Activated T-helper 2 cell treated with anti-CD3 and anti-CD28 coated beads, Interferon-gamma antibody, Interleukin-2, Interleukin-4, amounts not matched to agents 10 μg/mL and 5 μg/mL and 100 μg/mL, durations not matched to agents 14 hours and 24 hours and 36 hours (primary cell): ENCODE results near the gene L3HYPDH. TPM values are rescaled to one million over a fixed set of nuclear protein-coding genes. Genes with fewer than 3 reads are reported as not detected.

Source experiments
- DNase-seq: peaks from one replicate; pipeline ENCODE4 v3.0.0; 2021; ENCODE audit warnings: low spot score
- H3K27ac Mint-ChIP-seq: one replicate; pipeline ENCODE4 v1.8.0; 2021; ENCODE audit warnings: mixed read lengths
- H3K27me3 Mint-ChIP-seq: one replicate; pipeline ENCODE4 v1.8.0; 2021; ENCODE audit warnings: low read depth, mixed read lengths
- H3K36me3 Mint-ChIP-seq: one replicate; pipeline ENCODE4 v1.8.0; 2021; ENCODE audit warnings: low read depth, mixed read lengths
- H3K4me1 Mint-ChIP-seq: one replicate; pipeline ENCODE4 v1.8.0; 2021; ENCODE audit warnings: low read depth, mixed read lengths
- H3K4me3 Mint-ChIP-seq: one replicate; pipeline ENCODE4 v1.8.0; 2021; ENCODE audit warnings: low read depth, mild to moderate bottlenecking, moderate library complexity, mixed read lengths
- H3K9me3 Mint-ChIP-seq: one replicate; pipeline ENCODE4 v1.8.0; 2021; ENCODE audit warnings: mixed read lengths
- intact Hi-C: fragments of 100-400 bp; cut with micrococcal nuclease; formaldehyde crosslinking; loops from one replicate; pipeline ENCODE4 v1.15.1; 2023
- total RNA-seq: library from RNA; stranded (reverse); gene quantifications from 2 replicates; pipeline ENCODE4 v1.2.3, GENCODE V29; 2022

Gene L3HYPDH
- total RNA-seq, 1 donor from 2014 or later, result 15.9 TPM

DNA sequence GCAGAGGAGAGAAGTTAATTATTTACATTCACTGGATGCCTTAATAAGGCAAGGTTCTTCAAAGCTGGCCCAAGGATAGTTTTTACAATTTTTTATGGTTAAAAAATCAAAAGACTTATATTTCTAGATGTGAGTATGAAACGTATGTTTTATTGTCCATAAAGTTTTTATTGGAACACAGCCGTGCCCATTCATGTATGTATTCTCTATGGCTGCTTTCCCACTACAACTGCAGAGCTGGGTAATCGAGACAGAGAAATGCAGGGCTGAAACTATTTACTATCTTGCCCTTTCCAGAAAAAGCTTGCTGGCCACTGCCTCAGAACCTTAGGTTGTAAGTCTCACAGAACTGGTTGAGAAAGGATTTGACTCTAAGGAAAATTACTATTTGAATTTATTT is 16.5 kb upstream of the L3HYPDH start:
- H3K4me1 Mint-ChIP-seq, result peaks cover 7% of the 10 kb centered on the region
- H3K27ac Mint-ChIP-seq, result no peak overlapping the region
- no peak for DNase-seq
- no peaks in the 10 kb centered on the region for H3K27me3 Mint-ChIP-seq
- H3K4me3 Mint-ChIP-seq, result no peak overlapping the region
- peaks cover 32% of the 10 kb centered on the region for H3K36me3 Mint-ChIP-seq
- no peaks in the 10 kb centered on the region for H3K9me3 Mint-ChIP-seq
- intact Hi-C loops, result loop anchor here (10.0 kb wide), 1 partner anchor 684 kb away; no protein-coding TSS in a partner anchor

DNA sequence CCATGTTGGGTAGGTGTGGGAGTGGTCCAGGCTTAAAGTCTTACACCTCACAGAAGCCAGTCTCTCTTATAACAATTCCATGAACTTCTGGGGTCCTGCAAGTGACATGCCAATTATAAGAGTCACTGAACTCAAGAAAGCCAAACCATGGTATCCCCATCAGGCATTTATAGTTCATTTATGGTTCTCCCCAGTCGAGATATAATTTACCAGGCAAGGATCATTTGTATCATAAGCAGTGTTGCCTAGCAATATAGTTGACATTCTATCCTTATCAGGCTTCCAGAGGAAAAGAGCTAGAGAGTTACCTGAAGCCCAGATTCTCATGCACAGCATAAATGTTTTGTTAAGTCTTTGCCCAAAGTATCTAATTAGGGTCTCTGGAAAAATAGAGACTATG is 8.2 kb upstream of the L3HYPDH start:
- intact Hi-C loops, result no loop called here
- no peak for DNase-seq
- peaks cover 26% of the 10 kb centered on the region for H3K4me1 Mint-ChIP-seq
- H3K36me3 Mint-ChIP-seq, result peaks cover 80% of the 10 kb centered on the region
- no peak overlapping the region for H3K4me3 Mint-ChIP-seq
- no peak overlapping the region for H3K27ac Mint-ChIP-seq
- H3K9me3 Mint-ChIP-seq, result no peaks in the 10 kb centered on the region
- H3K27me3 Mint-ChIP-seq, result no peaks in the 10 kb centered on the region

DNA sequence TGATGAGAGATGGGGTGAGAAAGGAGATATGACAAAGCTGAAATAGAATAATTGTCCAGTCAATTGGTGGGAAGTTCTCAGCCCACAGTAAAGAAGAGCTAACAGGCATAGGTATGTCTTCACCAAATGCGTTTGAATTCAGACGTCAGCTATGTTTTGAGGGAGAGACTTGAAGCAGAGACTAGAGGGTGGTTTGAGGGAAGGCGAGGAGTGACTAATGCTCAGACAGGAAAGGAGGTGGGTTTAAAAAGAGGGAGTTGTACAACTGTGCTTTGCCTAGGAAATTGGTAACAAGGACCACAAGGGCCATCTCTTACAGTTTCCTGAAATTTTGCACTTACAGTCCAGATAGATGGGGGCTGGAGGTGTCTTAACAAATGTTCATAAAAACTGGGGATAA is 6.5 kb upstream of the L3HYPDH start:
- intact Hi-C loops, result no loop called here
- DNase-seq, result no peak
- H3K27me3 Mint-ChIP-seq, result no peaks in the 10 kb centered on the region
- peaks cover 72% of the 10 kb centered on the region for H3K36me3 Mint-ChIP-seq
- H3K9me3 Mint-ChIP-seq, result no peaks in the 10 kb centered on the region
- peaks cover 25% of the 10 kb centered on the region for H3K4me1 Mint-ChIP-seq
- H3K4me3 Mint-ChIP-seq, result no peak overlapping the region
- no peak overlapping the region for H3K27ac Mint-ChIP-seq

DNA sequence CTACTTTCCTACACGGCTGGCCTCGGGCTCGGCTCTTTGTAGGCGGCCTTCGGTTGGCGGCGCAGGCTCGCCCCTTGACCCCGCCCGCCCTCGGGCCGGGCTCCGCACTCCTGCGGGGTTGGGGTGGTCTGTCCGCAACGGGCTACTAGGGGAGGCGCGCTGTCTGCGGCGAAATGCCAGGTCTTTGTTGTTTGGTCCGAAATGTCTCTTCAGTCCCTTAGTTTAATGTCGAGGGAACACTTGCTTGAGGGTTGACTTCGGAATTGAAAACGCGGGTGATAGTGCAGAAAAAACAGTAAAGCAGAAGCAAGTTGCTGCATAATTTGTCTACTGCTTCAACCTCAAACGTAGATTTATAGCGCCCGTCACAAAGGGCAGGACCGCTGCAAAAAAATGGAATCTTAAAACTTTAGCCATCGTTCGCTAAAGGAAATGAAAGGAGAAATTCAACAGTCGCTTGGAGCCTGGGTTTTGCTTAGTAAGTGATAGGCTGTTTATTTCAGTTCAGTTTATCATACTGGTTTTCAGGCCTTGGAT is 499 bp upstream of the L3HYPDH start:
- H3K27me3 Mint-ChIP-seq, result no peaks in the 10 kb centered on the region
- peaks cover 52% of the 10 kb centered on the region for H3K4me1 Mint-ChIP-seq
- peak overlapping the region; percentile 91 for H3K4me3 Mint-ChIP-seq
- peaks cover 29% of the 10 kb centered on the region for H3K36me3 Mint-ChIP-seq
- H3K27ac Mint-ChIP-seq, result peak overlapping the region; percentile 84
- DNase-seq, result no peak
- intact Hi-C loops, result loop anchor here (1.0 to 10.0 kb wide), 5 partner anchors 20 to 1057 kb away; partner anchors contain the start of genes DAAM1, KIAA0586, PCNX4 and TIMM9
- no peaks in the 10 kb centered on the region for H3K9me3 Mint-ChIP-seq

DNA sequence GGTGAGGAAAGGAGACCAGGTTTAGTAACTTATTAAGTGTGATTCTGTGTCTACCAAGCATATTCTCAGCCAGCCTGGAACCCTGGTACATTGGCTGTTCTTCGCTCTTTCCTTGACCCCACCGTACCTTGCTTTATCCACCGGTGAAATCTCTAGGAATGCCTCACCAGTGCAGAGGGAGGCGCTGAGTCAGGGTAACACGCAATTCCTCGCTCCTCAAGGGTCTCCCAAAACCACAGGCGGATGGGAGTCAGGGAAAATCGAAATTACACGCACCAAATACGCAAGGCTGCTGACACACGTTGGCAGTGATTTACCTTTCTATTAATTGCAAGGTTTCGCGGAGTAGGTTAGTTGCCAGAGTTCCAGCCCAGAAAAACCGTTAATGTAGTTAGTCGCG is 845 bp downstream of the L3HYPDH start:
- Mint-ChIP-seq H3K36me3 (peaks cover 23% of the 10 kb centered on the region), H3K4me1 (peaks cover 43% of the 10 kb centered on the region), H3K27me3 (no peaks in the 10 kb centered on the region), H3K4me3 (peak overlapping the region; percentile 91), H3K27ac (peak overlapping the region; percentile 79), H3K9me3 (no peaks in the 10 kb centered on the region)
- intact Hi-C loops, result loop anchor here (5.0 to 10.0 kb wide), 3 partner anchors 206 to 1056 kb away; partner anchors contain the start of genes KIAA0586, PCNX4 and TIMM9
- DNase-seq, result no peak

DNA sequence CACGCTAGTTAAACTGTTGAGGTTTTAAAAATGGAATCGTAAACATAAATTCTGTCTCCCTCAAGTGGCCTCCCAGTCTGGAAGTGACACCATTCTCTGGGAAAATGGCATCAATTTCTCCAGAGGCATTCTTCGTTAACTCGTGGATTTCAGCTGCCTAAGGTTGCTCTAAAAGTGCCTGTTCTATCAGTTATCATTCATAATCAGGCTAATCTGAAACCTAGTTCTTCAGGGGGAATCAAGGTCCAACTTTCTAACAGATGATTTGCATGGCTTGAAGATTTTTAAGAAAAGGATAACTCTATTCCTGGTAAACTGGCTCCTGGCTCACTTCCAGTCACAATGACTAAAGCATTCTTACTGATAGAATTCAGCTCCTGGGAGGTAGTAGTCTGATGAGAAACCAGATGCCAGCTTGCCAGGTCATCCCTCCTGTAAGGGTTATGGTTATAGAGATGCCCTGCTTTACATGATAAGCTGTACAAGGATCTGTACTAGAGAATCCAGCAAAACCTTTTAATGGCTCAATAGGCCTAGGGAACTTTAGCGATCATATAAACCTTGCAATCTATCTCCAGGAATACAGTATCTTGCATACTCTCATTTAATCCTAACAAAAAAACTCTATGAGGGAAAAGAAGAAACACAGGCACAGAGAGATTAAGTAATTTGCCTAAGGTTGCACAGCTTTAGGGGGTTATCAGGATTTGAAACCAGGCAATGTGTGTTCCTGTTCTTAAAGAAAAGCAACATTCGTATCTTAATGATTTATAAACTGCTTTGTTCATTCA is 1.5 kb downstream of the L3HYPDH start:
- H3K36me3 Mint-ChIP-seq, result peaks cover 20% of the 10 kb centered on the region
- H3K4me1 Mint-ChIP-seq, result peaks cover 40% of the 10 kb centered on the region
- intact Hi-C loops, result loop anchor here (5.0 to 10.0 kb wide), 3 partner anchors 205 to 1055 kb away; partner anchors contain the start of genes KIAA0586, PCNX4 and TIMM9
- H3K9me3 Mint-ChIP-seq, result no peaks in the 10 kb centered on the region
- H3K27ac Mint-ChIP-seq, result peak overlapping the region; percentile 79
- H3K4me3 Mint-ChIP-seq, result peak overlapping the region; percentile 91
- H3K27me3 Mint-ChIP-seq, result no peaks in the 10 kb centered on the region
- DNase-seq, result no peak

DNA sequence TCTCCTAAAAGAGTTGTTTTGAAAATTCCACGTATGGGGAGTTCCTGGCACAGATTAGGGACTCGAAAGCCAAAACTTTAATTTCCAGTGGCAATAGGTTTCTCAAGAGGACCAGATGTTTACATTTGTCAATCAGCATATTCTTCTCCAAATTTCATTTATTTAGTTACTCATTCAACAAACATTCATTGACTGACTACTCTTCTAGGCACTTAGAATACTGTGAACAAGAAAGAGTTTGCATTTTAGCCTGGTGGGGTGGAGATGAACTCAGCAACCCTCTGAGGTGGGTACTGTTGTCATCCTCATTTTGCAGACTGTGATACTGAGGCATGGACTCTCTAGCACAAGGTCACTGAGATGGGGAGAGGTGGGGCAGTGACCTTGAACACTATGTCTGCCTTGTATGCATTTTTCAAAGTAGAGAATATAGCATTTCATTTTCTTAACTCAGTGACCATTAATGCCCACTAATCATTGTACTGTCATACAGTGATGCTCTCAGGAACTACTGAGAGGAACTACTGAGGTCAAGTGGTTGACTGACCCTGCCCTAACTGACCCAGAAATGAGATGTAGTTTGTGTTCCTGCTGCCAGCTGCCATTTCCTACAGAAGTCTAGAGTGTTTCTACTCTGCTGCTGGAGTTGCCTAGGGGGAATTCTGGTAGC is 2.2 kb downstream of the L3HYPDH start:
- intact Hi-C loops, result loop anchor here (5.0 to 10.0 kb wide), 3 partner anchors 205 to 1055 kb away; partner anchors contain the start of genes KIAA0586, PCNX4 and TIMM9
- Mint-ChIP-seq H3K36me3 (peaks cover 20% of the 10 kb centered on the region), H3K27ac (no peak overlapping the region), H3K4me1 (peaks cover 39% of the 10 kb centered on the region), H3K27me3 (no peaks in the 10 kb centered on the region), H3K4me3 (peak overlapping the region; percentile 91), H3K9me3 (no peaks in the 10 kb centered on the region)
- DNase-seq, result no peak

DNA sequence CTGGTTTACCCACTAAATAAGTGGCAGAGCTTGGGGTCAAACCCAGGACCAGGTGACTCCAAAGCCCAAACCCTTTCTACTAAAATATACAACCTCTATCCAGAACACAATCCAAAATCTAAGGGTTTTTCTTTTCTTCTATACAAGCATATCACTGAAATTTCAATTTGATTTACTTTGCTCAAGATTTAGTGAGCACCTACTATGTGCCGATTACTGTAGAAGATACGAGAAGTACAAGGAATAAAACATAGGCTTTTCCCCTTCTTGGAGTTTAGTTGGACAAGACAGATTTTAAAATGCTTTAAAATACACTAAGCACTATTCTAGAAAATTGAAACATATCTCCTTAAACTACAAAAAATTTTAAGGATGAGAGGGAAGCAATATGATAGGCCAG is 2.8 kb downstream of the L3HYPDH start:
- peaks cover 39% of the 10 kb centered on the region for H3K4me1 Mint-ChIP-seq
- H3K27ac Mint-ChIP-seq, result no peak overlapping the region
- H3K27me3 Mint-ChIP-seq, result no peaks in the 10 kb centered on the region
- no peaks in the 10 kb centered on the region for H3K9me3 Mint-ChIP-seq
- H3K4me3 Mint-ChIP-seq, result peak overlapping the region; percentile 10
- DNase-seq, result no peak
- intact Hi-C loops, result loop anchor here (5.0 to 10.0 kb wide), 3 partner anchors 204 to 1054 kb away; partner anchors contain the start of genes KIAA0586, PCNX4 and TIMM9
- H3K36me3 Mint-ChIP-seq, result peaks cover 25% of the 10 kb centered on the region

DNA sequence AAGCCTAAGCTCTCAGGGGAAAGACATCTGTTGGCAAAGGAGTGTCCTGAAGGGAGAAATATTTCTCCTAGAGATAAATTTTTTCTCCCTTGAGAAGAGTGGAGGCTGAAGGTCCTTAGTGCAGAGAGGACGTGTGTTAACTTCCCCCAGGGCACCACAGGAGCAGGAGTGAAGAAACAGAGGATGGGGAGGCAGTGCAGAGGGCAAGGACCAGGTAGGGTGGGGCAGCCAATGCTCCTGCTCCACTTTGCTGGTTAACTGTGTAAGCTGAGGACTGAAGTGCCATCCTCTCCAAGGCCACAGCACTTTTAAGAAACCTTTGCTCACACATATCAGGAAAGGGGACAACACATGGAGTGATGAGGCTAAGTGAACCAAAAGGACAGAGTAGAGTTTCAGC is 4.0 kb downstream of the L3HYPDH start:
- DNase-seq, result no peak
- H3K9me3 Mint-ChIP-seq, result no peaks in the 10 kb centered on the region
- peaks cover 29% of the 10 kb centered on the region for H3K36me3 Mint-ChIP-seq
- intact Hi-C loops, result loop anchor here (5.0 to 10.0 kb wide), 3 partner anchors 203 to 1053 kb away; partner anchors contain the start of genes KIAA0586, PCNX4 and TIMM9
- no peak overlapping the region for H3K27ac Mint-ChIP-seq
- no peak overlapping the region for H3K4me3 Mint-ChIP-seq
- no peaks in the 10 kb centered on the region for H3K27me3 Mint-ChIP-seq
- peaks cover 34% of the 10 kb centered on the region for H3K4me1 Mint-ChIP-seq

DNA sequence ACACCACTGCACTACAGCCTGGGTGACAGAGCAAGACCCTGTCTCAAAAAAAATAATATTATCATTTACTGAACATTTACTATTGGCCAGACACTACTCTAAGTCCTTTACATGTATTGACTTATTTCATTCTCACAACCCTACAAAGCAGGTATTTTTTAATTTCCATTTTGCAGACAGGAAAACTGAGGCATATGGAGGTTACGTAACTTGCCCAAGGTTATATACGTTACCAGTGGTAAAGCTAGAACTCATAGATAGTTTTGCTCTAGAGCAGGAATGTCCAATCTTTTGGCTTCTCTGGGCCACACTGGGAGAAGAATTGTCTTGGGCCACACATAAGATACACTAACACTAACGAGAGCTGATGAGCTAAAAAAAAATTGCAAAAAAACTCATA is 5.7 kb downstream of the L3HYPDH start:
- no peak for DNase-seq
- H3K27ac Mint-ChIP-seq, result no peak overlapping the region
- H3K36me3 Mint-ChIP-seq, result peaks cover 37% of the 10 kb centered on the region
- no peaks in the 10 kb centered on the region for H3K9me3 Mint-ChIP-seq
- no peak overlapping the region for H3K4me3 Mint-ChIP-seq
- H3K4me1 Mint-ChIP-seq, result peaks cover 33% of the 10 kb centered on the region
- no peaks in the 10 kb centered on the region for H3K27me3 Mint-ChIP-seq
- intact Hi-C loops, result no loop called here

DNA sequence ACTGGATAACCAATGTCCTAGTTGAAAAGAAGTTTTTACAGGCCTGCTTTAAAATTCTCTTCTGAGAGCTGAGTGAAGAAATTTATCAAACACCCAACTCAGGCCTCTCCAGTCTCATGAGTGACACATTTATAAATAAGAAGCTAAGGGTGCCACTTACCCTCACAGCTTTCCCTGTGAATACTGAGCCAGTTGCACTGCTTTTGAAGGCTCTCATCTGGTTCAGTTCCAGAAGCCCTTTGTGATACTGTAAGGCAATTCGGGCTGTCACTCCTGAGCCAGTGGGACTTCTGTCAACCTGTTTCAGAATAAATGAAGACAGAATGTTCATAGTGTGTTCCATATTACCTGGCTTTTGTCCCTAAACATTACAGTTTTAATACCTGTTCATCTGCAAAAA is 8.5 kb downstream of the L3HYPDH start:
- no peak overlapping the region for H3K27ac Mint-ChIP-seq

DNA sequence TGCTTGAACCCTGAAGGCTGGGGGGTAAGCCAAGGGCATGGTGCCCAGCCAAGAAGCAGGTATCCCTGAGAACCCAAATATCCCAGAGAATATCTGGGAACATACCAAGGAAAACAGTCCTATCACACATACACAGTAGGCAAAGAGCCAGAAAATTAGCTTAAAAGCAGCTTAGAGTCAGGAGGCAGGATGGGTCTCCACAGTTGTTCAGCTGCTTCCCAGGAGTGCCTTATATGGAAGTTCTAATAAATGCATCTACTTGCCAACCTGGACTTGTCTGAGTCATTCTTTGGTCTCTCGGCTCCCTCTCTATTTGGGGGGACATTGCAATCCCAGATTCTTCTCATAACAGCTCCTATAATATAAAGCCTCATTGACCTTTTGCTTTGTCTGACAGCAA is 10.0 kb downstream of the L3HYPDH start:
- Mint-ChIP-seq H3K9me3 (no peaks in the 10 kb centered on the region), H3K27me3 (no peaks in the 10 kb centered on the region), H3K27ac (no peak overlapping the region), H3K4me3 (no peak overlapping the region), H3K4me1 (no peaks in the 10 kb centered on the region), H3K36me3 (peaks cover 37% of the 10 kb centered on the region)
- DNase-seq, result no peak
- intact Hi-C loops, result no loop called here

More for the DNA sequence above, 8.5 kb downstream of the L3HYPDH start:
- Mint-ChIP-seq H3K9me3 (no peaks in the 10 kb centered on the region), H3K4me3 (no peak overlapping the region), H3K4me1 (peaks cover 9% of the 10 kb centered on the region), H3K36me3 (peaks cover 44% of the 10 kb centered on the region), H3K27me3 (no peaks in the 10 kb centered on the region)
- intact Hi-C loops, result no loop called here
- DNase-seq, result no peak
